Eye (tissue), 1 donor: ENCODE measurements around the gene RSPH4A.
"Not testable (repeated sequence)": the region's sequence is repeated elsewhere in the genome, so short reads cannot be mapped to it uniquely, and the experiment has no call there.

ENCODE experiments used
- DNase-seq: peaks from one replicate; pipeline ENCODE4 v3.0.0-alpha.2; 2015

Gene RSPH4A

DNA sequence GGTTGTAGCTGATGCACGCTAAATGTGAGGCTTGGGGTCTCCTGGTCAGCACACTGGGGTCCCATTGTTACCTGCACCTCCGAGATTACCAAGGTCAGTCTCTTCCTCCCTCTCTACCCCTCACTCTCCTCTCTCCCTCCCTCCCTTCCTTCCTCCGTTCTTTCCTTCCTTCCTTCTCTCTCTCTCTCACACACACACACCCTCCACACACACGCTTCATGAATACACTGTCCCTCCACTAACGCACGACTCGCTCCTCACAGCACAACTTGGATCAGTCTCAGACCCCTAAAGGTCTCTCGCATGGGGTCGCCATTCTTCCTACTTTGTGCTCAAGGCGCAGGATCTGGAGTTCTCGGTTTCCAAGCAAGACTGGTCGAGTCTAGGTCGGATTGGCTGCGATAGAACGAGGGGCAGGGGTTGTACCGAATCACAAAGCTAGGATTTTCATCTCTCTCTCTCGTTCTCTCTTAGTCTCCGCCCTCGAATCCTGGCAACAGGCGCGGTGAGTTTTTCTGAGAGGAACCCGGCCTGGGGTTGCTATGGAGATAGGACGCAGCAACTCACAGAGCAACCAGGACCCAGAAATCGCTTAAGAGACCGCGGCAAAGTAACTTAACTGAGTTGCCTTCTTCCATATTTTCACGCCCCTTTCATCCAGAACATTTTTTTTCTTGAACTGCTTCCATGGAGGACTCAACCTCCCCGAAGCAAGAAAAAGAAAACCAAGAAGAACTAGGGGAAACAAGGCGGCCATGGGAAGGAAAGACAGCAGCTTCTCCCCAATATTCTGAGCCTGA lies at the start of gene RSPH4A:
RSPH4A (plus strand) TSS at position 543 of the 800 bp plus-strand sequence; CDS start at position 688, 145 bp downstream.
- DNase-seq: peak; percentile 98

DNA sequence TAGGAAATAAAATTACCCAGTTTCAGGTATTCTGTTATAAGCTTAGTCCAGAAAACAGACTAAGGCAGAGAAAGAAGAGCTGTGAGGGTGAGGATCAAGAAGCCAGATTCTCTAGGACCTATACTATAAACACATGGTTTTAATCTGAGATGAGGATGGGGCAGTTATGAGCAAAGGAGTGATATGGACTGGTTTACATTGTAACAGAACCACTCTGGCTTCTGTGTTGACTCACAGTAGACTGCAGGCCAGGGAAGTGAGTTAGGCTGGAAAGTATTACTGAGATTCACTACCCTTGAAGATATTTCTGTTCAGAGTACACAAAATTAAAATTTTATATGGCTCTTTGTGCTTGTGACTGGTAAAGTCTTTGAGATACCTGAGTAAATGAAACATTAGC lies 48.2 kb upstream of the RSPH4A start:
- no peak for DNase-seq

DNA sequence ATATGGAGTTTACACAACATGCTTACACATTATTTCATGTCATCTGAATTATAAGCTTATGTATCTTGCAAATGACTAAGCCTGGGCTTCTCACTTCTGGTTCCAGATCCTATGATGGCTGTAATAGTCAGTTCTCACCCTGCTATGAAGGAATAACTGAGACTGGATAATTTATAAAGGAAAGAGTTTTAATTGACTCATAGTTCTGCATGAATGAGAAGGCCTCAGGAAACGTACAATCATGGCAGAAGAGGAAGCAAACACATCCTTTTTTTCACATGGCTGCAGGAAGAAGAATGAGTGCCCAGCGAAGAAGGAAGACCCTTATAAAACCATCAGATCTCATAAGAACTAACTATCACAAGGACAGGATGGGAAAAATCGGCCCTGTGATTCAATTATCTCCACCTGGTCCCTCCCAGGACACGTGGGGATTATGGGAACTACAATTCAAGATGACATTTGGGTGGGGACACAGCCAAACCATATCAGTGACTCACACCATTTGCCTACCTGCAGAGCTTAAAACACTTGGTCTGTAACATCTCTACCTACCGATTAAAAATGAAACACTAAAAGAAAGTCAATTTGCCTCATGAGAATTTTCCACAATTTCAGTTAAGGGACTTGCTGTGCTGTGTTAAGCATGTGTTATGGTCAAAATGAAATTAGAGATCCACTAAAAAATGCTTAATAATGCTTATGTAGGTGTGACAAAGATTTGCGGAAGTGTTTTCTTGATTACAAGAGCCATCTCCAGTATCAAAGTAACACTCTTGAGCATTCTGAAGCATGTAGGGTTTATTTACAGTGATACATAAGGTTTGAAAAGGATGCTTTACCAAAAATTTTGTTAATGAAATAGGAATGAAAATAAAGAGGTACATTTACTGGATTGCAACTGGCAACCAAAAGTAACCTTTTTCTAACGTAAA lies 47.2 kb upstream of the RSPH4A start:
- no peak for DNase-seq

DNA sequence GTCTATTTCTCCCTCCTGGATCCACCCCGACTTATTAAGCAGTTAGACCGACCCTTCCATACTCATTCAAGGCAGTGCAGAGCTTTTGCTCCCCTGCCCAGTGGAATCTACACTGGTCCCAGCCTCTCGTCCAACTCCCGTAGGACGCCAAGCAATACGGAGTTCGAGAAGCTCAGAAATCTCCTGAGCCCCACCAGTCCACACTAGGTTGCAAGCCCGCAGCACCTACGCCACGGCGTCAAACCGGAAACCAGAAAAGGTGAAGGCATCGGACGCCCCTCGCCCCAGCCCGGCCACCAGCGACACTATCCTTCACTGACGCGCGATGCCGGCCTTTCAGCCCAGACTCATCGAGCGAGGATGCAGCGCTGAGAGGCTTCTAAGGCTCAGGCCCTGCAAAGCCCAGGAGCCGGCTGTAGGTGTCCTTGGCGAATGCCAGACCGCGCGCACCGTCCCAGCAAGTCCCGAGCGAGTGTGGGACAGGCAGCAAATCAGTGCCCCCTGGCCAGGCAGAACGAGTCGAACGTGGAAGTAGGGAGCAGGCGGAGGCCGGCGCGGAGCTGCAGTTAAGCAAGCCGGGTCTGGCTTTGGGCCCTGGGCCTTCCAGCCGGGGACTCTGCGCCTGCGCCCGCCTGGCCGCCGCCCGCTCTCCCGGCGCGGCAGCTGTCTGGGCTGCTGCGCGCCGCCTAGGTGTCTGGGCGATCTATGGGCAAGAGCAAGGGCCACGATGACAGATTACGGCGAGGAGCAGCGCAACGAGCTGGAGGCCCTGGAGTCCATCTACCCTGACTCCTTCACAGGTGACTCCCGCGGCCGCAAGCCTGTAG lies 45.2 kb upstream of the RSPH4A start, which contains the start of gene RWDD1:
RWDD1 (plus strand) TSS at position 649 of the 827 bp plus-strand sequence; CDS start at position 728, 79 bp downstream.
- DNase-seq: peak; percentile 99

DNA sequence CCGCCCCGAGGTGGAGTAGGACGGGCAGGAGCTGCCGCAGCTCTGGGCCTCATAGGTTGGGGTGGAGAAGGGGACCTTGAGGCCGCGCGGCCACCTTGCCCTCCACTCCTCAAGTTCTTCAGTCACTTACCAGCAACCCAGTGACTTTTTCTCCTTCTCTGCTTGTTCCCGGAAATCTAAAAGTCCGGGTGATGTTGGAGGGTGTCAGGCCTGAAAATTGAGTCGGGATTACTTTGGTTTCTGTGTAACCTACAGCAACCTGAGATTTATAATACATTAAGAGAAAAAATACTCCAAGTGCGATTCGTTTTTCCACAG lies 44.6 kb upstream of the RSPH4A start:
- DNase-seq: no peak

DNA sequence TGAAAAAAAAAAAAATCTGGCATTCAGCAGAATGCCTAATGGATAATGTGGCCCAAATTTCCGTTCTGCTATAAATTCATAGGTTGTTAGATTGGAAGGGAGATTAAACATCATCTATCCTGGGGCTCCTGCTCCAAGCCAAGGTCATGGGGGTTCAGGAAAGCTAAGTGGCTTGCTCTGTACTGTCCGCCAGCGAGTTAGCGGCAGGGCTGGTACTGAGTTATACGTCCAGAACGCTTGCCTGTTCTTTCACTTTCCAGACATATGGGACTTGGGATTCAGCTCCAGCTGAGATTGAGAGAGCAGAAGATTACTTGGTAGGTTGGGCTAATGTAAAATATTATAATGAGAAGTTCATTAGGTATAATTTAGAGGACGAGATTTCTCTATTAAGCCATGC lies 44.1 kb upstream of the RSPH4A start:
- peak; percentile 50 for DNase-seq

DNA sequence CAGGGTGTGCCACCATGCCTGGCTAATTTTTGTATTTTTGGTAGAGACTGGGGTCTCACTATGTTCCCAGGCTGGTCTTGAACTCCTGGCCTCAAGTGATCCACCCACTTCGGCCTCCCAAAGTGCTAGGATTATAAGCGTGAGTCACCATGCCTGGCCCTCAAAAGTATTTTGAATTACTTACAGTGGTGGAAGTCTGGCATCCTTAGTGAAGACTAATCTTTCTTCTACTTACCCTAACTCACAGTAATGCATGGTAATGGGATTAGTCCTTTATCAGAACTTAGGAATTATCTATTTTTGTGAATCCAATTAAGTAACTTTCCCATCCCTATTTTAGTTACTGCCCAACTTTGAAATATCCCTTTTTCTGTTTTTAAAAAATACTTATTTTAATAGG lies 41.1 kb upstream of the RSPH4A start:
- DNase-seq: no peak

DNA sequence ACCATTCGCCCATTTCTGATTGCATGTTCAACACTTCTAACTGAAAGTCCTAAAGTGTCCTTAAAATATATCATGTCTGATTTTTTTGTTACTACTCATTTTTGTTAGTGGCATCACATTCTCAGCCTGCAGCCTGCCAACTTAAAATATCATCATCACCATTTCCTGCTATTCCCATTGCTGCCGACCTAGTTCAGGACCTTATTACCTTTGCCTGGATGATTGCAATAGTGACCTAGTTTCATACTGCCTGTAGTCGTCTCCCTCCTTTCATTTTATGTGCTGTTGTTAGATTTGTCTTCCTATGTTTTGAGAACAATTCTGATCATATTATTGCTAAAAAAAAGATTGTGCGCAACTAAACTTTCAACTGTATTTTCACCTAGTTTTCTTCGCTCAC lies 38.8 kb upstream of the RSPH4A start:
- DNase-seq: peak; percentile 43

DNA sequence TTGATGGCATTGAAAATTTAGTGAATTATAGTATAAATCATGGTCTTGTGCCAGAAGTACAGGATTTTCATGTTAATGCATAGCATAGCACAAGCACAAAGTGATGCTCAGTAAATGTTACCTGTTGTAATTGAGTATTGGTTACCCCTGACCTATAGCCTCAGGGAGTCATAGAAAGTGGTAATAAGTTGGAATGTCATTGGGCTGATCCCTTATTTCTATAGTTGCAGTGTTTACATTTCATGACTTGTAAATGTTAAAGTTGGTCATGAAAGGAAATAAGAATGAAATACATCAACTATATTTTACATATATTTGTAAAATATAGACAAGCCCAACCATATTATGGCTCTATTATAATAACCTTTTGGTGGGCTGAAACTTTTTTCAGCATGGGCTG lies 37.9 kb upstream of the RSPH4A start:
- no peak for DNase-seq

DNA sequence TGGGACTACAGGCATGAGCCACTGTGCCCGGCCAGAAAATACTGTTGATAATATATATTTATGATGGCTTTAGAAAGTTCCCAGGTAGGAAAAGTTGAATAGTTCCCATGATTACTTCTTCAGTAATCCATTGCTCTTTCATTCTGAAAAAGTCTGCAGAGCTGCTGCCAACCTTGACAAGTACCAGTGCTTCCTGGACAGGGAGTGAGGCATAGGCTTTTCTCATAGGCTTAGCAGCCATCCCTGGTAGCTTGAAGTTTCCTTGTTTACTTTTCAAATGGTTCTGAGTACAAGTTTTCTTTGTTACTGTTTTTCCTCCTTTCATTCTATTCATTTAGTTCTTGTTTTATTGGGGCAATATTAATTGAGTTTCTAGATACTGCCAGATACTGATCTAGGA lies 37.1 kb upstream of the RSPH4A start:
- DNase-seq: no peak

DNA sequence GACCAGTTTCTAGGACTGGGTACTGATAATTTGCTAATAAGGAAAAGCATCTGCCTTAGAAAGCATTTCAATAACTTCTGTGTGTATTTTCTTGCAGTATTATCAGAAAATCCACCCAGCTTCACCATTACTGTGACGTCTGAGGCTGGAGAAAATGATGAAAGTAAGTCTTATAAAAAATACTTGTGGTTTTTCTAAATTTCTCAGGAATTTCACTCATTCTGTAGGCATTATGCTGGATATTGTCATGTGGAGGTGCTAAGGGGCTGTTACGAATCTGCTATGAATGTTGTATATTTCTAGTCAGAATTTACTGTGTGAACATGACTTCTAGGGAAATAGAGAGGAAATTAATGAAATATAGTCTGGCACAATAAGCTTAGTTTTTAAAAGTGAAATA lies 36.1 kb upstream of the RSPH4A start:
- DNase-seq: no peak

DNA sequence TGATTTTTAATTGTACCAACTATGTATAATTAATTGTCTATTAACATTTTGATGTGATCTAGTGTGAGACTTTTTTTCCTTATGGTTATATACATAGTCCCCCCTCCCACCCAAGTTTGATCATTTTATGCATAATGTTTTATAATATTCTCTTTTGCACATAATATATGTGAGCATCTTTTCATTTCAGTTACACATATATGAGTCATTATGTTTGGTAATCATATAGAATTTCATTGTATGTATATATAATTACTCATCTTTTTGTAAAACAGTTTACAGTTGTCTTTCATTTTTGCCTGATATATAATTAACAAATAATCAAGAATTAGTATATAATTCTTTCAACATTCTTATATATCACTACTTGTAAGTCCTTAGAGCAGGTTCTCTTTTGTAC lies 30.0 kb upstream of the RSPH4A start:
- DNase-seq: no peak

DNA sequence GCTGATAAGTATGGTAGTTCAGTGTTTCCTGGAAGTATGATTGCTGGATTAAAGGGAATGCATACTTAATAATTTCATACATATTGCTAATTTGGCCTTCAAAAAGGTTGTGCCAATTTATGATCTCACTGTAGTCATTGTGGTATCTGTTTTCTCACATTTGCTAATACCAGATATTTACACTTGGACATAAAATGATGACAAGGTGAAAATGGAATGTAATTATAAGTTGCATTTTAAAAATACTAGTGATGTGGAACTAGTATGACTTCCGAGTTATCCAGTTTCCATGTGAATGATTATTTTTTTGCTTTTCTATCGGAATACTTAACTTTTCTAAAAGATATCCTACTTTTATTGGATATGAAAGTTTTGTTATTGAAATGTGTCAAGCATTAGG lies 29.5 kb upstream of the RSPH4A start:
- DNase-seq: no peak

DNA sequence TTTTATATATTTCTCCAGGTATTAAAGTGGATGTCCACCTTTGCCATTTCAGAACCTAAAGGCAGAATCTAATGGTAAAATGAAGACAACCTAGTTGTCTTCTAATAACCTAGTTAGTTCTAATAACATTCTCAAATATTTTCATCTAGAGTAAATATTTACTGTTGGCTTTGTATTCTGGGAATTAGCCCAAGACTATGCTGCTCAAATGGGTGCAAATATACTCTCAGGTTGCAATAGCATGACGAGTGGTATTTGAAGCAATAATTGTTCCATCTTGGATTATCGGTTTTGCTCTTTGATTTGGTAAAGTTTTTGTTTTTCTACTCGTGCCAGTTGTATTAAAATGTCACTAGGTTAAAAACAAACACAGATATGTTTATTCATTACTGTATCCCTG lies 21.0 kb upstream of the RSPH4A start:
- no peak for DNase-seq

DNA sequence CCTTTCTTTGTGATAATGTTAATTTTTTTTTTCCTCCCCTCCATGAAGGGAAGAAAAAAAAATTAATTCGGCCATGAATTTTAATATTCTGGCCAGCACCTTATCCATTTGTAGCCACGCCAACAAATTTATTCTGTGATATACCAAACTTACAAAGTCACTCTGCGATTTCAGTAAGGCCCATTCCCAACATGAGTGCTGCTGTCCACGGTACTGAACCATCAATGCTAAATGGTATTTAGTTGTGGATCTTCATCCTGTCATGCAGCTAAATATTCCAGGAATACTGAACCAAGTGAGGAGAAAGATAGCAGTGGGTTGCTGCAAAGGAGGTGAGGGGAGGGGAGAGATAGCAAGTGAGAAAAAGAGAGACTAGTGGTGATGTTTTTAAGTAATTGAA lies 19.5 kb upstream of the RSPH4A start:
- peak; percentile 52 for DNase-seq

DNA sequence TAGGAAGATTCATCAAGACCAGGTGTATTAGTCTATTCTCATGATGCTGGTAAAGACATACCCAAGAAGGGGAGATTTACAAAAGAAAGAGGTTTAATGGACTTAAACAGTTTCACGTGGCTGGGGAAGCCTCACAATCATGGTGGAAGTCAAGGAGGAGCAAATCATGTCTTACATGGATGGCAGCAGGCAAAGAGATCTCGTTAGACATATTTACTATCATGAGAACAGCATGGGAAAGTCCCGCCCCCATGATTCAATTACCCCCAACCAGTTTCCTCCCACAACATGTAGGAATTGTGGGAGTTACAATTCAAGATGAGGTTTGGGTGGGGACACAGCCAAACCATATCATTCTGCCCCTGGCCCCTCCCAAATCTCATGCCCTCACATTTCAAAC lies 12.4 kb upstream of the RSPH4A start:
- not testable (repeated sequence) for DNase-seq

DNA sequence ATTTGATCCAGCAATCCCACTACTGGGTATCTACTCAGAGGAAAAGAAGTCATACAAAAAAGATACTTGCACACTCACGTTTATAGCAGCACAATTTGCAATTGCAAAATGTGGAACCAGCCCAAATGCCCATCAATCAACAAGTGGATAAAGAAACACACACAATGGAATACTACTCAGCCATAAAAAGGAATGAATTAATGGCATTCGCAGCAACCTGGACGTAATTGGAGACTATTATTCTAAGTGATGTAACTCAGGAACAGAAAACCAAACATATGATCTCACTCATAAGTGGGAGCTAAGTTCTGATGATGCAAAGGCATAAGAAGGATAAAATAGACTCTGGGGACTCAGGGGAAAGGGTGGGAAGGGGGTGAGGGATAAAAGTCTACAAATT lies 11.4 kb upstream of the RSPH4A start:
- not testable (repeated sequence) for DNase-seq

DNA sequence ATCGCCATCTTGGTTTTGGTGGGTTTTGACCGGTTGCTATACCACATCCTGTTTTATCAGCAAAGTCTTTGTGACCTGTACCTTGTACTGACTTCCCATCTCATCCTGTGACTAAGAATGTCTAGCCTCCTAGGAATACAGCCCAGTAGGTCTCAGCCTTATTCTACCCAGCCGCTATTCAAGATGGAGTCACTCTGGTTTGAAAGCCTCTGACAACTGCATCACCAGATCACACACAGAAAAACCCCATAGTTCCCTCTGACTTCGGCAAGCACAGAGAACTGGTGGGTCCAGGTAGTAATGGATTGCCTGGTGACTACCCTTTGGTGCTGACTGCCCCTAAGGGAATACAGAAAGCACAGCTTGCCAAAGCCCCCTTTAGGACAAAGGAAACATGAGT lies 10.3 kb upstream of the RSPH4A start:
- DNase-seq: no peak

DNA sequence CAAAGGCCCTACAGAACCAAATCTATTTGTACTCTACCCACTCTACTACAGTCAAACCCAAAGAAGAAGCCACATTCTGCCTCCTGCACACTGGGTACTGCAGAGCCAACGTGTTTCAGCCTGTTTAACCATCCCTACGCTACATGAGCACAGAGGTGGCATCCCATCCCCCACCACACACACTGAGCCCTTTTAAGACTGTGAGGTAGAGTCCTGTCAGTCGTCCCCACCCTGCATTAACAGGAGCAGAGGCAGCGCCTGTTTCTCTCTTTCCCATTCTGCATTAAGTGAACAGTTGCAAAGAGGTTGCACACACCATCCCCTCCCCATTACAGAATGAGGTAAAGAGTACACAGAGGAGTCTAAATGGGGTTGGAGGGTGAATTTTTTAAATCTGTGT lies 5.2 kb upstream of the RSPH4A start:
- DNase-seq: no peak

DNA sequence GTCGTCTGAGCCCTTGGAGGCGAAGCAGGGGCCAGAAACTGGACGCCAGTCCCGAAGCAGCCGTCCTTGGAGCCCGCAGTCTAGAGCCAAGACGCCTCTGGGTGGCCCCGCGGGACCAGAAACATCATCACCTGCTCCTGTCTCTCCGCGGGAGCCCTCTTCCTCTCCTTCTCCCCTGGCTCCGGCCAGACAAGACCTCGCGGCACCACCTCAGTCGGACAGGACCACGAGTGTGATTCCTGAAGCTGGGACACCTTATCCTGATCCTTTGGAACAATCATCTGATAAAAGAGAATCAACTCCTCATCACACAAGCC lies 416 bp downstream of the RSPH4A start:
- DNase-seq: no peak

DNA sequence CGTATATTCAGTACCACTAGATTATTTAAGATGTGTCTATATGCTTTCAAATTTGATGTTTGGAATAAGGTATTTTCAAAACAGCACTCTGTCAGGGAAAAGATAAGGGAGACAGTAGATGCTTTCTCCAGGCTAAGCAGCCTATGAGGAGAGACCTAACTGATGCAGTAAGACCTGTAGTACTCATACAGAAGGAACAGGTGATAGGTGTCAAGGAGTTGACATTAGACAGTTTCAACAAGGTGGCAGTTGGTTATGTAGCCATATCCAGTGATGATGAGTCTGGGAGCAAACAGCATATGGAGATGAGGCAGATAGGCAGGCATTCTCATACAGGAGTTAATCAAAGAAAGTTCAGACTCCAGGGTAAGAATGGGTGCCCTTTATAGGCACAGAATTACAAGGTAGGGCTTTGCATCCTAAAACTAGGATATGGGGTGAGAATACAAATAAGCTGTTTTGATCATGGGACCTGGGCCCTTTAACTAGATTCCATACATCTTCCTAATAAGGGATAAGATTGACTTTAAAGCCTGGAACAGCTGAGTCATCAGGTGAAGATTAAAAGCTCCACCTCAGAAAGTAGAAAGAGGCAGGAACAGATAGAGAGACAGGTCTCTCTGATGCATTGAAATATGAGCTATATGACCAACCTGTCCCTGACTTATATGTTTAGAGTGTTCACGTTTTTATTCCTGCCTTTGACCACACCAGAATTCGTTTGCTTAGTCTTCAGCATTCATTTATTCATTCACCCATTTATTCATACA lies 7.9 kb downstream of the RSPH4A start:
- no peak for DNase-seq

DNA sequence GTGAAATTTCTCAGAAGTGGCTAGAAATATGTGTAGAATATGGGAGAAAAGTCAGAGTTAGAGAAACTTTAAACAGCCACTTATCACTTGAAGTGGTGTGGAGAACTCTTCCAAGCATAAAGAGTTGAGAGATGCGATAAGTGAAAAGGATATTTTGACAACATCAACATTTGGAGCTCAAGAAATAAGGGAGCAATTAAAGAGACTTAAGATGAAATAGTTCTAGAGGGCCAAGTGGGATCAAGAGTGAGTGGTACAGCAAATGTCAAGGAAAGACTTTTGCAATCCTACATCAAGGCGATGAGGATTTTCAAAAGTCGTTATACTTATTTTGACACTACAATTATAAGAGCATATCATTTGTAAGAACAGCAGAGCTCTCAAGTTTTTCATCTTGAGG lies 9.6 kb downstream of the RSPH4A start:
- no peak for DNase-seq

DNA sequence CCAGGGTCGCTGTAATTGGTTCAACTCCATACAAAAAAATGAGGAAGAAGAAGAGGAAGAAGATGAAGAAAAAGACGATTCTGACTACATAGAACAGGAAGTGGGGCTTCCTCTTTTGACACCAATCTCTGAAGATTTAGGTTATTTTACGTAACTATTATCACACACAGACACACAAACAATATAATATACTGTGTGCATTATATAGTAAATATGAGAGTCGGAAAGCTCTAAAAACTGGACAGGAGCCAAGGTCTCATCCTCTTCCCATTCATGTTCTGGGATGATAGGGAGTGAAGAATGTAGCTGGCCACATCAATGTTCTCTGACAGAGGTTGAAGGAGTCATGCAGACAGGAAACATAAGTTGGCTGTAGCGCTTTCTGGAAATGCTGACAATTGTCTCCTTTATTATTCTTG lies 13.3 kb downstream of the RSPH4A start:
- no peak for DNase-seq
